Astrocyte of the hippocampus (primary cell): ENCODE results near the gene CCNK.

ENCODE experiments used
- DNase-seq: peaks from one replicate; pipeline ENCODE4 v3.0.0; 2011; ENCODE audit warnings: low read depth, low spot score

The CCNK gene

DNA sequence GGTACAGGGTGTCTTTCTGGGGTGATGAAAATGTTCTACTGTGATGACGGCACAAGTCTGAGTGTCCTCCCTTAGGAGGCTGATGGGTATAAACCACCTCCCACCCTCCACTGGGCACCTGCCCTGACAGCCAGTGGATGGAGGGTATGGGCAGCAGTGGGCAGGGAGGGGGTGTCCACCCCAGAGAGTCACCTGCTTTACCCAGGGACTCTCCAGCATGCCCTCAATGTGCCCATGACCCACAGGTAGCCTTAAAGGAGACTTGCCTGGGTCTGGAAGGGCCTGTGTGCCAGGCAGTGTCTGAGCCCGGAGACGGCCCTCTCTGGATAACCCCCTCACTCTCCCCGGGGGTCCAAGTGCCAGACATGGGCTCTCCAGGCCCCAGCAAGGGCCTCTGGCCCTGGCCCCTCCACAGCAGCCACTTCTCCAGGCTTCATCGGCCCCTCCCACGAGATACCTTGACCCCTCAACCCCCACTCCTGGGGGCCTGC lies 38.8 kb downstream of the CCNK start:
- DNase-seq = no peak

- no peak for DNase-seq
Observed at GRCh38 chr14:99520571-99521081, 39.4 kb downstream of the CCNK start.

DNA sequence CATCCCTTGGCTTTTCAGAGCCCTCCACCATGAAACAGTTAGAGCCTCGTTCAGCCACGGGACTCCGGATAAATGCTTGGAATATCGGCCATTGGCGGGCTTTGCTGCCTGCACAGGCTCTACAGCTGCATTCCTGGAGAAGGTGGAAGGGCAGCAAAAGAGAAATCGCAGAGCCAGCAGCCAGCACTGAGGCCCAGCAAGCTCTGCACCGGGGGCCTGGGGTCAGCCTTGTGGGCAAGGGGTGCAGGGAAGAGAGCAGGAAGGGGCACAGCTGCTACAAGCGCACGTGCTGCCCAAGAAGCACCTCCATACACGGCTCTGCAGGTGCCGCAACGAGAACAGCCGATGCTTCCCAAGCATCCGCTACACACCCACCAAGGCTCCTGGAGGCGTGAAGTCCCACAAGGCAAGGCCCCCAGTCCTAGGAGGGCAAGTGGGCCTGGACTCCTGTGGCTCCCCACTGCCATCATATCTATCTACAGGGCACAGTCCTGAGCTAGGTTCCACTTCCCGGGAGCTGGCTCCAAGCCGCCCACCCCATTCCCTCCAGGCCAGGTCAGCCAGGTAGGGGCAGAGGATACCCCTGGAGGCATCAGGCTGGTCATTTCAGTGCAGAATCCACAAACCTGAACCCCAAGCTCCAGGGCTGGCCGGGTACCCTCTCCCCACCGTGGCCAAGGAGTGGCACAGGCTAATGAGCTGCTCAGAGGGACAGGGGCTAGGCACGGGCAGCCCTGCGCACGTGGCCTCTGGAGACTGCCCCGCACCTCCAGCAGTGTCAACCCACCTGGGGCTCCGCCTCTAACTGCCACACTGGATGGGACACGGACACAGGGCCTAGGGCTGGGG lies 40.2 kb downstream of the CCNK start:
- no peak for DNase-seq

GRCh38 chr14:99522025-99522401 lies 40.8 kb downstream of the CCNK start:
- no peak for DNase-seq

DNA sequence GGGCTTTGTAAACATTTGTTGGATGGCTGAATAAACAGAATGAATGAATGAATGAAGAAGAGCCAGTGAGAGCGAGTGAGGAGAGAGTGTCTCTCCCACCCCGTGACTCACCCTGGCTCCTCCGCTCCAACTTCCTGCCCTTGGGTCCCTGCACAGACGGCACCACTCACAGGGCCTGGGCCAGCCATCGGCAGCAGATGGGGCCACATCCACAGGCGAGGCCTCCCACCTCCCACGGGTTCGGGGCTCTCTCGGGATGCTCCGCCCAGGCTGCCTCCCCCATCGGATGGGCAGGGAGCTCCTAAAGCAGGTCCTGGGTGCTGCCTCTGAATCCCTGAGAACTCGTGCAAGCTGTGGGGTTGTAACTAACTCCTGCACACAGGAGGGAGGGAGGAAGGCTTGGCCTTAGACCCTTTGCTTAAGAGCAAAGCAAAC lies 41.3 kb downstream of the CCNK start:
- peak; percentile 69 for DNase-seq

DNA sequence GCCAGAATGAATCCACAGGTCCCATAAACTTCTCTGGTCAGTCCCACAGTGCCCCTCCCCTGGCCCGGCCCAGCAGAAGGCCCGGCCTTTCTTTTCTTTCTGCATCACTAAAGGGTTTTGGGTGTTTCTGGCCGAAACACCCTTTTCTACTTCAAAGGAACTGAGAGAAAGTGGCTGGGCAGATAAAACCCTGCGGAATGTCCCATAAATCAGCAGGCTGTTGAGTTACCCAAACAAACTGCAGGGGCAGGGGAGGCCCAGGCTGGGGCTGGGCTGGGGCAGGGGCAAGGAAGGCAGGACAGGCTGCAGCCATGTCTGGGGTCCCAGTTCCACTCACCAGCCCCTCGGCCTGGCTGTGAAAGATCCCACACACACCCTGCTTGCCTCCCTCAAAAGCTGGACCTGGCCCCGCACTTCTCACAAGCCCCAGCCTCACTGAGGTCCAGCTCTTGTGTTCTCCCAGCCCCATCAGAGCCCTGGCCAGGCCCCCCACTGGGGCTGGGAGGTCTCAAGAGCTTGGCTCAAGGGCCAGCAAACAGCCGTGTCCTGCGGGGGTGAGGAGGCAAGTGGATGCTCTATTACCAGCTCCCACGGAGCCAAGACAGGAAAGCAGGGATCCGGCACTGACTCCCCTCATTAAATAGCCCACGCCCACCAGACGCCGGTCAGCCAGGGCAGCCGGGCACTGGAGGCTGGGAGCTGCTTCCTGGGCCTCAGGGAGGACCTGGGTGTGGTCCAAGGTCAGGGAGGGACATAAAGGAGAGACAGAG lies 41.9 kb downstream of the CCNK start:
- DNase-seq = peak; percentile 85

GRCh38 chr14:99523704-99524055 lies 42.5 kb downstream of the CCNK start:
- no peak for DNase-seq

- peak; percentile 49 for DNase-seq
Observed at GRCh38 chr14:99524091-99524661, 43.0 kb downstream of the CCNK start.

DNA sequence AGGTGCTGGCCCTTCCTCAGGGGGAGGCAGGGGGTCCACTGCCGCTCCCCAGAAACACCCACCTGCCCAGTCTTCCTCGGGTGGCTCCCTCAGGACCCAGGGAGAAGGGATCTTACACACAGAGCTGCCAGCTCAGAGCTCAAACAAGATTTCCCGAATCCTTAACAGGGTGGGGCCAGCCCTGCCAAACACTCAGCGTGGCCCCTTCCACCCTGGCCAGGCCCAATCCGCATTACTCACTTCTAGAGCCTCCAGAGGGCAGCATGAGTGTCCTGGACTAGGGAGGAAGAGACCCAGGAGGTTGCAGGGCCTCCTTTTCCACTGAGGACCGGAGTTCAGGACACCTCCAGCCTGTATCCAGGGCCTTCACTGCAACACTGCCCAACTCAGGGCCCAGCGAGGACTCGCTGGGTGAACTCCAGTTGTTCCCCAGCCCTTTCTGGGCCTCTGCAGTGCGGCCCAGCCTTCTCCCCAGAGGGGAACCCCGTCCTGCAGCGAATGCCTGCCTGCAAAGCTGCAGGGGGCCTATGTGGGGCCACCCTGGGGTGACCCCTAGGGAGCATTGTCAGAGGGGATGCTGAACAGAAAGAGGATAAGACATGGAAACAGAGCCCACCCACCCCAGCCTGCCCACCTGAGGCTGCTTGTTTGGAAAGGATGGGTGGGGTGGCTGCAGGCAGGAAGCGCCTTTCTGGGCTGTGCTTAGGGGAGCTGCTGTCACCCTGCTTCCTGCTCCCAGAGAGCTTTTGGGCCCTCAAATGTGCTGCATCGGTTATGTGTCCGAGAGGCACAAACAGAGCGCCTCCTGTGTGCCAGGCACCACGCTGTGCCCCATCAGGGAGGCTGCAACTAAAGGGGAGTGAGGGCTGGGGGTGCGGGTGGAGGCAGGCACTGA lies 43.8 kb downstream of the CCNK start:
- DNase-seq = peak; percentile 67

DNA sequence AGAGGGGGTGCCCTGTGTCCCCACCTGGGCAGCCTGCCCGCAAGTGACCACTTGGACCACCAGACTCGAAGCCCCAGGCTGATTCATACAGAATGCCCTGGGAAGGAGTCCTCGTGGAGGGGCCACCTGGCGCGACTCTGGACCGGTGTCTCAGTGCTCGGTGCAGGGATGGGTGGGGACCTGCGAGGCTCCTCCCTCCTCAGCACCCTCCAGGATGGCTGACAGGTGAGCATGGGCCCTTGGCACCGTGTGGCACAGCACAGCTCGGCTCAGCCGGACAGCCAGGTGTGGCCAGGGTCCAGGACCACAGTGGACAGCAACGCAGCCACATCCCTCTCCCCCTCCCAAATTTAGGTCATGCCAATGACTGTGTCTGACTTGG lies 44.5 kb downstream of the CCNK start:
- DNase-seq = no peak

DNA sequence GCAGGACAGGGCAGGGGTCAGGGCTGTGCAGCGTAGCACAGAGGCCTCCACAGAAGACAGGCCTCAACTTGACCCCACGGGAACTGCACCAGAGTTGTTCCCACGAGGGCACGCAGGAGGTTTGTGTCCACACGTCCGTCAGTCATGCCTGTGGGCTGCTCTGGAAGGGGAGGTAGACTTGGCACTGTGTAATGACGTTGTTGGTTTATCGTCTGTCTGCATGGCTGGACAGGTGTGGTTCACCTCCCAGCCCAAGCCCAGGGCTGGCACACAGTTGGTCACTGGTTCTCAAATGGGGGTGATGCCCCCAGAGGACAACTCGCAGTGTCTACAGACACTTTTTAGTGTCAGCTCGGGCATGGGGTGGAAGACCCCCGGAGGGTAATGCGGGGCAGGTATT lies 45.8 kb downstream of the CCNK start:
- no peak for DNase-seq

GRCh38 chr14:99527427-99528076 lies 46.3 kb downstream of the CCNK start:
- no peak for DNase-seq

DNA sequence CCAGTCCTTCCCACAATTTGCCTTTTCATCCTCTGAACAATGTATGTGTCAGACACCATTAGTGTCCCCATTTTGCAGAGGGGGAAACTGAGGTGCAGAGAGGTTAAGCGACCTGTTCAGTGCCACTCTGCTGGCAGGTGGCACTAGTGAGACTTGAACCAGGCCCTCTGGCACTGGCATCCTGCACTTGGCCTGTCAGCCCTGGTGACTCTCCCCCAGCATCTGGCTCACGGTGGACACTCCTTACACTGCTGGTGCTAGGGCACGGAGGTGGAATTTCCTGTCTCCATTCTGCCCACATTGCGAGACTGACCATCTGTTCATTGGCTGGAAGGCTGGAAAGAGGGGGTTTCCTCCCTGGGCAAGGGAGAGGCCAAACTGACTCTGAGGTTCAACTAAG lies 48.7 kb downstream of the CCNK start:
- no peak for DNase-seq

- DNase-seq = peak; percentile 58
Observed at GRCh38 chr14:99530407-99531155, 49.4 kb downstream of the CCNK start.

- peak; percentile 87 for DNase-seq
Observed at GRCh38 chr14:99531251-99532096, 50.3 kb downstream of the CCNK start.

DNA sequence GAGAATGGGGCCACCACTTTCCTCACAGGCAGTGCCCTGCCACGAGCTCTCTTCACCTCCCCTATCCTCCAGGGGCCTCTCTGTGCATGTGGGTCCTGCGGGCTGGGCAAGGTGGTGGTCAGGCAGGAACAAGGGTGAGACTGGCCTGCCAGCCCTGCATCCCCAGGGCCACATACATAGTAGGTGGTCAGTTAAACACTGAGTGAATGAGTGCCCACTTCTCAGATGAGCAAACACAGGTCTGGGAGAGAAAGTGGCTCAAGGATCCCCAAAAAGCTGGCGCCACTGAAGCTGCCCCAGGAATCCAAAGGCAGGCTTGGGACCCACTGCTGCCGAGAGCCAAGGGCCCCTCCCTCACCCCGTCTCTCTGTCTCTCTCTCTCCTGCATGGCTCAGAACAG lies 51.1 kb downstream of the CCNK start:
- DNase-seq = no peak

- DNase-seq = no peak
Observed at GRCh38 chr14:99534333-99534732, 53.1 kb downstream of the CCNK start.

GRCh38 chr14:99534863-99535262 lies 53.7 kb downstream of the CCNK start:
- peak; percentile 95 for DNase-seq

DNA sequence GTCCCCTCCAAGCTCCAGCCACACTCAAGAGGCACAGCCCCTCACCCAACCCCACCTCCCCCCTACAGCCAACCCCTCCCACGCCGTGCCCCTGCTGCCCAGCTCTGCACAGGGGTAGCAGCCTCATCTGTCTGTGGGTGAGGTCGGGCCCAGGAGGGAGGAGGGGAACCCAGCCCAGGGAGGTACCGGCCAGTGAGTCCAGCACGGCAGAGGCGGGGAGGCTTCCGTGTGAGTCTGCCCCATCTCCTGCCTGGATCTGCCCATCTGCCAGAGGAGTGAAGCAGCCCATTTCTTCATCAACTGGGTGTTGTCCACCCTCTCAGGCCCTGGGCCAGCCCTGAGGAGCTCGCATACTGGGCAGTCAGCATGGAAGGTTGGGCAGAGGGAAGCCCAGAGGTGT lies 54.2 kb downstream of the CCNK start:
- DNase-seq = no peak
